ENCODE results near the gene STUM.

GRCh38 chr1:226651732-226652105 is 103.2 kb downstream of the STUM start:
- no peak for TF ChIP-seq CTCF (IDR thresholded peaks at IDR 0.05)
- no peak for TF ChIP-seq POLR2A (IDR thresholded peaks at IDR 0.05)

Data from adrenal gland (tissue), 5 donors.